H7 (cell line): ENCODE results near the gene HDAC6. TPM values are rescaled to one million over a fixed set of nuclear protein-coding genes. Genes with fewer than 3 reads are reported as not detected.
"Not testable (repeated sequence)": the region's sequence is repeated elsewhere in the genome, so short reads cannot be mapped to it uniquely, and the experiment has no call there.

Experiments
- DNase-seq: peaks from one replicate; pipeline ENCODE4 v3.0.0; 2012
- H3K27me3 ChIP-seq: 2 replicates; pipeline ENCODE4 v1.6.0; 2011; ENCODE audit warnings: mild to moderate bottlenecking, low read length; ENCODE audit not compliant: control insufficient read depth, insufficient read depth
- H3K36me3 ChIP-seq: replicated peaks from 2 replicates; pipeline ENCODE4 v1.5.1; 2011; ENCODE audit warnings: low read length; ENCODE audit not compliant: control insufficient read depth, insufficient read depth
- H3K4me3 ChIP-seq: 2 replicates; pipeline ENCODE4 v1.5.1; 2011; ENCODE audit warnings: low read depth, mild to moderate bottlenecking, control low read depth, low read length, moderate library complexity; ENCODE audit not compliant: insufficient read depth
- total RNA-seq: library from RNA; depleted of rRNA; stranded (reverse); fragments of >200 nt; shearing (Covaris generic); gene quantifications from 2 replicates; pipeline ENCODE4 v1.2.3, GENCODE V29; 2014; rRNA removed

HDAC6 gene
- total RNA-seq, 1 experiment from 2014 or later, result 52.4 TPM

- no peak overlapping the region for H3K4me3 ChIP-seq
- no peak for DNase-seq
- no peaks in the 10 kb centered on the region for H3K36me3 ChIP-seq
- H3K27me3 ChIP-seq, result no peaks in the 10 kb centered on the region
Observed at GRCh38 chrX:48854898-48855297, 53.0 kb downstream of the HDAC6 start.

GRCh38 chrX:48864210-48864609 is 62.3 kb downstream of the HDAC6 start:
- no peak overlapping the region for H3K4me3 ChIP-seq
- no peaks in the 10 kb centered on the region for H3K27me3 ChIP-seq
- no peak for DNase-seq
- no peaks in the 10 kb centered on the region for H3K36me3 ChIP-seq

GRCh38 chrX:48872017-48872416 is 70.2 kb downstream of the HDAC6 start:
- DNase-seq, H3K27me3 ChIP-seq, H3K4me3 ChIP-seq, H3K36me3 ChIP-seq: not testable (repeated sequence)

Other genes with a start within 250 kb of the HDAC6 start
- 112 and 116 TPM in 2 replicates for gene RBM3, start 227.6 kb upstream of the HDAC6 start, total RNA-seq
- gene WDR13, start 204.6 kb upstream of the HDAC6 start, total RNA-seq, result 24.3 and 55.1 TPM in 2 replicates
- 0.67 and 0.69 TPM in 2 replicates for gene WAS, start 118.3 kb upstream of the HDAC6 start, total RNA-seq
- gene SUV39H1, start 105.3 kb upstream of the HDAC6 start, total RNA-seq, result 19.6 and 20.4 TPM in 2 replicates
- not detected in 2 replicates for gene GLOD5, start 40.3 kb upstream of the HDAC6 start, total RNA-seq
- not detected in 2 replicates for gene GATA1, start 15.5 kb upstream of the HDAC6 start, total RNA-seq
- 0.21 TPM in 1 of 2 replicates, not detected in the other for gene ERAS, start 24.4 kb downstream of the HDAC6 start, total RNA-seq
- gene PCSK1N, start 33.5 kb downstream of the HDAC6 start, total RNA-seq, result 0.59 and 1.6 TPM in 2 replicates
- gene TIMM17B, start 95.7 kb downstream of the HDAC6 start, total RNA-seq, result 129 and 157 TPM in 2 replicates
- gene PQBP1, start 95.9 kb downstream of the HDAC6 start, total RNA-seq, result 30.2 and 39.8 TPM in 2 replicates
- gene SLC35A2, start 109.6 kb downstream of the HDAC6 start, total RNA-seq, result 12.0 and 12.3 TPM in 2 replicates
- gene PIM2, start 117.0 kb downstream of the HDAC6 start, total RNA-seq, result 161 and 207 TPM in 2 replicates
- gene OTUD5, start 155.5 kb downstream of the HDAC6 start, total RNA-seq, result 32.6 and 35.1 TPM in 2 replicates
- gene KCND1, start 169.8 kb downstream of the HDAC6 start, total RNA-seq, result 0.76 and 1.00 TPM in 2 replicates
- gene GRIPAP1, start 200.2 kb downstream of the HDAC6 start, total RNA-seq, result 19.9 and 23.7 TPM in 2 replicates
- gene TFE3, start 241.3 kb downstream of the HDAC6 start, total RNA-seq, result 41.6 and 45.9 TPM in 2 replicates